Measurements from ENCODE around the gene LRRTM3.

Gene LRRTM3

DNA sequence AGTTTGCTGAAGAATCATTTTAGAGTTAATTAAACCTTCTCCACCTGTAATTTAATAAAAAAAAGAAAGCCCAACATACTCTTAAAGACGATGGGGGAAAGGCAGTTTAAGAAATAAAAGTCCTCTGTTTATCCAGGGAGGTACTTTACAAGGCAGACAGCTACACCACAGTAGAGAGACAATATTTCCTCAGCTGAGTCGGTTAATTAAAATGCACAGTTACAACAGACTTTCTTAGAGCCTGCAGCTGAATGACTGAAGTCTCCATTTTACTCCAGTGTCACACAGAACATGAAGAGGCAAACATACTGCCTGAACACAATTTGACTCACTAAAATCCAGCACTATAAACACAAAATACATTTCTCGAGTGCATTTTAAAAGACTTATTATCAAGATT is 15.1 kb downstream of the LRRTM3 start:
- no peak for DNase-seq

DNA sequence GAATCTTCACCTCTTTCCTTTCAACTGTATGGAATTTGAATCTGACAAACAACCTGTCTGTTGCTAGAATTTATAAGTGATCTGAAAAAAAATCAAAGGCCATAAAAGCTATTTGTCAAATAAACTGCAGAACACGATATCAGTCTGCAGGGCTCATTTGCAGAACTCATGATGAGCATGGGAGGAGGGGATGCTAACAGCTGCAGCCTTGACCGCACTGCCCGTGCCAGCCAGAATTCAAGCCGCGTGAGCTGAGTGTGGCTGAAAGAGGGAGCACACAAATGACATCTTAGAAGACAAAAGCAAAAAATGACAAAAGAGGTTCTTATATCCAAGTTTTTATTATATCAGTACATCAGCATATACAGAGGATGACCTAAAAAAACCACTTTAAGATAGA is 15.7 kb downstream of the LRRTM3 start:
- DNase-seq, result no peak

DNA sequence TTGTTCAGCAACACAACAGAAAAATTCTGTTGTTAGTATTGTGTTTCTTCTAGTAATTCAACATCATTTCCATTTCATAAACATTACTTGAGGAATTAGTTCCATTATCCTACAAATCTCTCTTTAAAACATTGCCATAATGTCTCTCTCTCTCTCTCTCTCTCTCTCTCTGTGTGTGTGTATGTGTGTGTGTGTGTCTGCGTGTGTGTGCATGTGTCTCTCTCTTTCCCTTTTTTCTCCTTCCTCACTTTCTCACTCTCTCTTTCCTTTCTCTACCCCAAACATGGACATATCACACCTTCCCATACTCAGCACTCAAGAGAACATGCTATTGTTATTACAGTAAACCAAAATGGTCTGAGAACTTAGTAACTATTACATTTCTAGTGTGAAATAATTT is 16.6 kb downstream of the LRRTM3 start:
- DNase-seq, result no peak

DNA sequence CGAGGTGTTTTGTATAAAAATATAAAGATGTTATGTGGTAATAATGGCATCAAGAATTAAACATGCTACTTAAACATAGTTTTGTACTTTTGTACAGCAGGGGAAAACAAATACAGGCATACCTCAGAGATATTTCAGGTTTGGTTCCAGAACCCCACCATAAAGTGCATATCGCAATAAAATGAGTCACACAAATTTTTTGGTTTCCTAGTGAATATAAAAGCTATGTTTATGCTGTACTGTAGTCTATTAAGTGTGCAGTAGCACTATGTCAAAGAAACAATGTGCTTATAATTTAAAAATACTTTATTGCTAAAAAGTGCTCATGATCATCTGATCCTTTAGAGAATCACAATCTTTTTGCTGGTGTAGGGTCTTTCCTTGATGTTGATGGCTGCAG is 17.8 kb downstream of the LRRTM3 start:
- no peak for DNase-seq

DNA sequence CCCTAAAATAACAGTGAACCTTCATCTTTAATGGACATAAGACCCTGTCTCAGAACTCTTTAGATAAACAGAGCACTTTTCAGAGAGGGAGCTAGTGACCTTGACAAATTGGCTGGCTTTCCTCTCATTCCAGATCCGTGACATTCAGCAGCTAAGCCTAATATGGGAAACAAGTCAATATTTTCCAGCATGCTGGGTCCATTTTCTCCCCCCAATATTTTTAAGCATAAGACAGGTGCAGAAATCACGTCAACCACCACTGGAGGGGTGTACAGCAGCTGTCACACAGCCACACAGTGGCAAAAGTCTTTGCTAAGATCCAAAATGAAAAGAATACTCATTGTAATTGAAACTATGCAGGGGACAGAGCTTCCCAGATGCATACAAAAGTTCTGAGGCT is 26.1 kb downstream of the LRRTM3 start:
- DNase-seq, result no peak

DNA sequence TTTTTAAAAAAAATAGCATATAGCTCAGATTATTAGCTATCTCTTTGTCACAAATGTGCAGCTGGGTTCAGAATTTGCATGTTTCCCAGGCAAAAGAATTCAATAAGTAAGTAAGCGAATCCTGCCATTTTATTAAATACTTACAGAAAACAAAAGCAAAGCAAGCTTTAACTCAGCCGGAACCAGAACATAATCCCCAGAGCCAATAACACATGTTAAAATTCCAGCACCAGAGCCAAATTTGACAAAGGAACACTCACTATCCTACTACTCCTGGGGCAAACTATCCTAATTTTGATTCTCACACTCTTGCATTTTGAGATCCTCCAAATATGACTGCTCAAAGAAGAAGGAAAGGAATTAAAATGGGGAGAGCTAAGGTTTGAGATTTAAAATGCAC is 32.6 kb downstream of the LRRTM3 start:
- no peak for DNase-seq

DNA sequence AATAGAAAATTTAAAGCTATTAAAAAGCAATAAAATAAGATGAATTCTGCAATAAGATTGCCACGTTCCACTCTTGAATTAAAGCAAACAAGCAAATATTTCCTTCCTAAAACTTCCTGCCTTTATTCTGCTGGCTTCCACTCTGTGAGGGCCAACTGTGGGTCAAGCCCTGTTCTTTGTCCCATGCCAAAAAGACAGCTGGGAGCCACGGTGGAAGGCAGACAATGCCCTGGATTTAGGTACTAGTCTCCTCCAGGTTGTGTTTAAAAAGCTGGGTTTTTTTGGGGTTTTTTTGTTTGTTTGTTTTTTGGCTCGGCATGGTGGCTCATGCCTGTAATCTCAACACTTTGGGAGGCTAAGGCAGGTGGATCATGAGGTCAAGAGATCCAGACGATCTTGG is 39.1 kb downstream of the LRRTM3 start:
- DNase-seq, result no peak

DNA sequence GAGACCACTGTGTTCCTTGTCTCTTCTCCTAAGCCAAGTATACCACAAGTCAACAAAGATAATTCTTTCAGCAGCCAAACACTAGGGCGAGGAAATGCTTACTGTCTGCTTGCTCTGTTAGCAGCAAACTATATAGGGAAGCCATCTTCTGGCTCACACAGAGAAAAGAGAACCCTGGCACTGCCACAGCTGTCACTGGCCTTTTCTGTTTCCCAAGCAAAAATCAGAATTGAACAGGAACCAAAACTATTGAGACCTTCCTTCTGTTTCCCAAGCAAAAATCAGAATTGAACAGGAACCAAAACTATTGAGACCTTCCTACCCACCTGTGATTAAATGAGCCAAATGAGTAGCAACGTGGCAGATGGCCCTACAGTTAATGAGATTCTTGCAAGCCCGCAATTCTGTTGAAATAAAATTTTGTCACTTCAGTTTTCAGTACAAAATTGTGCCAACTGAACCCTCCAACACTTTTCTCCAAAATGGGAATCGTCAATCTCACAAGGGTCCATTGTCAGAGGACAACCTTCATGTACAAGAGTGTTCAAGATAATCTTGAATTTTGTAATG is 54.5 kb downstream of the LRRTM3 start:
- DNase-seq, result no peak

DNA sequence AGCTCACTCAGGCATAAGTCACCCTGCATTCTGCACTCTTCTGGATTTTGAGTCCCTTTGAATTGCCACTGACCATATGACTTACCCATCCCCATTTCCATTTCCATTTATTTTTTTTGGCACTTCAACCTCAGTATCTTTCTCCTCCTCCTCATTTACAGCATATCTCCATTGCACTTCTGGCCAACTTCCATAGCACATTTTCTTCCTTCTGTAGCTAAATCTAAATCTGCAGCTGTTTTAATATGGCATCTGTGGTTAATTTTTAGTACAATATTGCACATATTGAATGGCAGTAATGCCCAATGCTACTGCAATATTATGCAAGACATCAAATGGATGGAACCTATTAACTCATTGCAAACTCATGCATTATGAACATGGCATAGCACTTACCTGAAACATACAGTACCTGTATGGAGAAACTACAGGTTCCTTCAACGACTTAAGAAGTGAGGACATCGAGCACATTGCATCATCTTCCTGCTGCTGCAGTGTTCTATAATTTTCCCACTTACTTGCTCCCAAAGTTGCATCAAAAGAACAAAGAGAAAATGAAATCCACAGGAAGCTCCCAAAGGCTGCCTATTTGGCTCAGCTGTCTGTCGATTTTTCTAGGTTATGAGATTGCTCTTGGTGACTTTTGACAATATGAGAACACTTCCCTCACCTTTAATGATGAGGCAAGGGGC is 55.7 kb downstream of the LRRTM3 start:
- no peak for DNase-seq

DNA sequence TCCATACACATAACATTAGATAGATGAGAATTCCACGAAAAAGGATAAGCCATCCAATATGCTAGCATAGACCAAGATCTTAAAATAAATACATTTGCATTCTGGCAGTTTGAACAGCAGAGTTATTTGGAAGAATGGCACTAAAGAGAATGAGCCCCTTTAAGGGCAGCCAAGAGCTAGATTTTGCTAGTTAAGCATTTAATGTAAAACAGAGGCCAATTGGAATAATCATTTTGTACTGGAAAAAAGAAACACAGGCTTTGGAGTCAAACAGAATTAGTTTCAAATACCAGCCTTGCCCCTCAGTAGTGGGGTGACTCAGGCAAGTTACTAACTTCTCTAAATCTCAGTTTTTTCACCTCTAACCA is 56.2 kb downstream of the LRRTM3 start:
- no peak for DNase-seq

DNA sequence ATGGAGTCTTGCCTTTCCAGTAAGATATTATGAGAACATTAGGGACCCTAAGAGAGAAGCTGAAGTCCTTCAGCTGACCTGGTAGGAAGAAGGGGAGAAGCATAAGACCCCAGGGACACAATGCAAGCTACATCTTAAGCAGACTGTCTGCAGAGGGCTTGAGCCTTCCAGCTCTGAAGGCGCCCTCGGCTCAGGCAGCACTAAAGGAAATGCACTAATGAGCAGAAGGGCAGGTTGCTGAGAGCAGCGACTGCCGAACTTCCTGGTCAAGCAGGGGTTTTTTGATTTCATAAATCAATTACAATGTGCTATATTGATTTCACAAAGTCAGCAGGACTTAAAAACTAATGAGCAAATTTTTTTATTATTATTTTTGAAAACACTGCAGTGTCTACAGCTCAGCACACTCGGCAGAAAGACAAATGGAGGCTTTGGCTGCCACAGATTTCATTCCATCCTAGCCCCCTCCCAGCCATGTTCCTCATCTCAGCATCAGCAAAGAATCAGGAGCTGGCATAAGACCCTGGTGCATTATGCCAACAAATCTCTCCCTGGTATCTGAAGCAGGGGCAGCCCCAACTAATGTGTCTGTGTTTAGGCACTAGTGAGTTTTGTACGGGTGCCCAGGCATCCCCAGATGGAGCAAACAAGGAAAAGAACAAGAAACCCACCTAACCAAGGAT is 57.1 kb downstream of the LRRTM3 start:
- no peak for DNase-seq

DNA sequence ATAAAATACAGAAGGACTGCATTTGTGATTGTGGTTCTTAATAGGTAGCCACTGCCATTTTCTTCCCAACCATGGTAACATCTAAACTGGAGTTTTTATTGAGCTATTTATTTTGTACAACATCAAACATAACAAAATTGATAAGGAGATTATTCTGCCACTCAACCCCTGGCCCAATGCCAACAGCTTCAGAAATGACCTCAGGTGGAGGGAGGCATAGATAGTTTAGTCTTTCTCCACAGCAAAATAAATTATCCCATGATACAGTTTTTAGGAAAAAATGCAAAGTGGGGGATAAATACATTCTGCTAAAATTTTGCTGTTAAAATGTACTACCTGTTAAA is 57.6 kb downstream of the LRRTM3 start:
- no peak for DNase-seq

DNA sequence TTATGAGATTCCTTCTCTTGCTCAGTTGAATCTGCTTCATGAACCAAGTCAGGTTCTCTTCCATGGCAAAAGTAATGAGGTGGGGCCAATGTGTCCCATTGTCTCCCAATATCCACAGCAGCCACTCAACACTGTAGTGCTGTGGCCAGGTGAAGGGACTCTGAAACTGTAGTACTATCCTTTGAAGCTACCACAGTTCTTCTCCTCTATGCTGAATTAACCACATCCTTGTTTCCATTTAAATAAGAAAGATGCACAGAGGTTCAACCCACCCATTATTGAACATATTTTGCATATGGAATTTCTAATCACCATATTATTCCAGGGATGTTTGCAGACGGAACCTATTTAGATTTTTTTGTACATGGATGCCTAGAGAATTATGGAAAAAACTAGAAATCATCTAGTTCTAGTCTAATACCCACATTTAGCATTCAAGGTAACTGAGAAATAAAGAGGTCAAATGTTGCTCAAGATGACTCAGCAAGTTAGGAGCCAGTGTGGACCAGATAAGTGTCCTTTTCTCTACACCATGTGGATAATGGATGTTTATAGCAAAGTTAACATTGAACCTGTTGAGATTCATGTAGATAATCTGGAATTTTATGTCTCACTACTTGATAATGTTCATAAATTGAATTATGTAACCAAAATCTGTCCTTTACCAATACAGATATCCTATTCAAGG is 64.5 kb downstream of the LRRTM3 start:
- DNase-seq, result no peak

DNA sequence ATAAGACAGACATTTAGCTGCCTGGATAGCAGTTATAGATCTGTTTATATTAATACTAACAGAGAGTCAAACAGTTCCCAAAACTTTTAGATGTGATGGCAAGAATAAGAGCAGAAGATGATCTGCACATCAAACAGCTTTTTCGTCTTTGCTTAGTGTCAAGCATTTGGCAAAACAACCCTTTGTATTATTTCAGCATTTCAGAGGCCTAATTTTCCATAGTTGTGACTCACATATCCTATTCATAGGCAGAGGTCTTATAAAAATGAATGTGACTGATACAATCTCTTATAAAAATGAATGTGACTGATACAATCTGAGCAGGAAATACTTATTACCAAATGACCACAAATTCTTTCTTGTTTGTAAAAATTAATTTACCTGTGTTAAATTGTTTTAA is 71.2 kb downstream of the LRRTM3 start:
- DNase-seq, result no peak

DNA sequence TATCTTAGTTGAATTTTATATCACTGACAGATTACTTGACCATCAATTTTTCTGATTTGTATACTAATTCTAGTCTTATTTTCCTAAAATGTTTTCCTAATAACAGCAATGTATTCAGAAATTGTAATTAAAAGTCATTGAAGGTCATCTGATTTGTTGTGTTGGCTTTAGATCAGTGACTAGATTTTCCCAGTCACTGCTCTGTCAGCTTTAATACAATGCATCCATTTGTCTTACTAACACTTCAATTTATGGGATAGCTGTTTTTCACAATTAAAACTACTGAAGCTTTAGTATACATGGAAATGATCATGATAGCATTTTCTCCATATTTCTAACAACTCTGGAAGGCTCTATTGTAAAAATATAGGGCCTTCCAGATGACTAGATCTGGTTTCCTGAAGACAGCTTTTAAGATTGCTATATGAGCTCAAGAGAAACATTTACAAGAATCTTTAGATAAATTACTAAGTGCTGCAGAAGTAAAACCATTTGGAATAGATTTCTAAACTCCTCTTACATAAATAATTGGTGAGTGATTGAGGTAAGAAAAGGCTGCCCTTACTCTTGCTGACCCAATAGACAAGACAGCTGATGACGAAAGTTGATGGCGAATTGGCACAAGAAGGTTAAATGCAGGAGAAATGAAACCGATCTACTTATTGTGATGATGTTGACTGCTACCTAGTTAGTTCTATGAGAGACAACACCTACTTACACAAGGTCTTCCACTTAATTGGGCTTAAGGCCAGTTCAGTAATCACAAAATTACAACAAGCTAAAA is 74.1 kb downstream of the LRRTM3 start:
- DNase-seq, result no peak

DNA sequence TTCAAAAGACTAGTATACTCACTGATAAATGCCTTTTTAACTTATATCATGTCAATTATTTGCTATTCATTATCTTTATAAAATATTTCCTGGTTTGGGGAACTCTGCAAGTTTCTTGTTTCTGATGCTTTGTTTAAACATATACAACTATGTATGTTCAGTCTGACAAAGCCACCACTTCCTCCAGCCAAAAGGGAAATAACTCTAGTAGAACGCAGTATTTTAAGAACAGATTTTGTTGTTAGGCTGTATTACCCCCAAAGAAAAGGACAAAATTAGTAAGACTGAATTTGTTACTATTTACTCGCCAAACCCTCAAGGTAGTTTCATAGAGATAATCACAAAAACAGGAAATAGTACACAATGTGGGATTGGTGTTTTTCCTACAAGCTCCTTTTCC is 78.9 kb downstream of the LRRTM3 start:
- no peak for DNase-seq

DNA sequence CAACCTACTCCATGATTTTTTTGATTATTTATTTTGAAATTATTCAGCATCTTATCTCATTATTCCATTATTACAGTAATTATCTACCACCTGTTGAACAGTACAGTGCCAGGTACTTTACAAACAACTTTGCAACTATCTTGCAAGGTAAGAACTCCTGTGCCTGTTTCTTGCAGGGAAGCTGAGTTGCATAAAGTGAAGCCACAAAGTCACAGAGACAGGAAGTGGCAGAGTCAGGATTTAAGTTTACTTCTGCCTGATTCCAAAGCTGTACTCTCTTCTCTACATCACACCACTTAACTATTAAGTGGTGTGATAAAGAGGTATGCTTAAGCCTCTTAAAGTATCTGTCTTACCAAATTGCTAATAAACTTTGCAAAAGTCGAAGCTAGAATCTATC is 80.1 kb downstream of the LRRTM3 start:
- no peak for DNase-seq

DNA sequence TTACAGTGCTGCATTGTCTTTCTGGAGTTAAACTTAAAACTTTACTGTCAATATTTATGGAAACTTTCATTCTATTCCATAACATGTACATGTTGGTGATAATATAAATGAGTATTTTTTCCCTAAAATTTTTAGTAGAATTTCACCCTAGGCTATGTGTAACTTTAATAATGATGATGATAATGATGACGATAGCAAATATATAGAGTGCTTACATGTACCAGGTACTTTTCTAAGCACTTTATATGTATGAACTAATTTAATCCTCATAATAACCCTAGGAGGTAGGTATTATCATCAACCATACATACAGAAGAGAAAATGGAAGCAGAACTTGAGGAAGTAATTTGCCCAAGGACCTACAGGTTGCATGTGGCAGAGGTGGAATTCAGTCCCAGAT is 85.6 kb downstream of the LRRTM3 start:
- DNase-seq, result no peak

DNA sequence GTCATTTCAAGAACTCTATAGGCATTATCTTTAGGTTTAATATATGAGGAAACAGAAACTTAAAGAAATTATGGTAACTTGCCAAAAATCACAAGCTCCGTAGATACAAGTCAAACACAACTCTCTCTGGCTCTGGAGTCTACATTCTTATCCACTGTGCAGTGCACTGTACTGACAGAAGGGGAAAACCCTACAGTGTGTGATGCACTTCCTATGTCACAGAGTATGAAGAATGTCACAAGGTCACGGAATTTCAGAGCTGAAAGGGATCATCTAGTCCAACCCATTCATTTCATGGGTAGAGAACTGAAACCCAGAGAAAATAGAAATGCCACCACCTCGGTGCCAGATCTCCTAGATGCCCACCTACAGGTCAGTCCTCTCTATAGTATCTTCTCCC is 86.1 kb downstream of the LRRTM3 start:
- no peak for DNase-seq

DNA sequence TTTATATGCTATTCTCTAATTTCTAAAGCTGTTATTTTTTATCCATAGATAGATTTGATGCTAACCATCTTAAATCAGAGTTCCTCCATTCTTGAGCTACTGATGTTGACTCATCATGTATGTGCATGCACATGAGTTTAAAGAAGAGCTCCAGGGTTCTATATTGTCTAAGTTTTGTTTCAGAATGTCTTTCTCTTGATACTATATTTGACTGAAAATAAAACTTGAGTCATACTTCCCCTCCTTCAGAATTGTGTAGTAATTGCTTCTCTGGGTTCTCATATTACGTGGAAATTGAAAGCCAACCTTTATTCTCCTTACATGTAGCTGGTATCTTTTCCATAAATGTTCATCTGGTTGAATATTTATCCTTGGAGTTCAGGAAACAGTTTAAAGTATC is 89.4 kb downstream of the LRRTM3 start:
- DNase-seq, result peak; percentile 46

DNA sequence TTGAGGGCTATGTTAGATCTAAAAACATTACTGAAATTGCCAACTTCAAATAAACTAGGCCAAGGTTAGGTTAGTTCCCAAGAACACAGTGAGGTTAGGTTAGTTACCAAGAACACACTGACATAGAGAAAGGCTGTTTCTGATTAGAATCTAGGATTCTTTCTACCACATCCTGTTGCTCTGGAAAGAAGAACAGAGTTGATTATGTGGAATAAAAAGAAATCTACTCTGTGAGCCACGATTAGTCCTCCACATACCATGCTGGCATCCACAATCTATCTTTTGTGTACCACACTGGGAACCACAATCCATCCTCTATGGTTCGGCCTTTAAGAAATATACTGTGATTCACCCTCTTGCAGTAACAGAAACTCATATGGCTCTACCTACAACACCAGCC is 91.4 kb downstream of the LRRTM3 start:
- no peak for DNase-seq

DNA sequence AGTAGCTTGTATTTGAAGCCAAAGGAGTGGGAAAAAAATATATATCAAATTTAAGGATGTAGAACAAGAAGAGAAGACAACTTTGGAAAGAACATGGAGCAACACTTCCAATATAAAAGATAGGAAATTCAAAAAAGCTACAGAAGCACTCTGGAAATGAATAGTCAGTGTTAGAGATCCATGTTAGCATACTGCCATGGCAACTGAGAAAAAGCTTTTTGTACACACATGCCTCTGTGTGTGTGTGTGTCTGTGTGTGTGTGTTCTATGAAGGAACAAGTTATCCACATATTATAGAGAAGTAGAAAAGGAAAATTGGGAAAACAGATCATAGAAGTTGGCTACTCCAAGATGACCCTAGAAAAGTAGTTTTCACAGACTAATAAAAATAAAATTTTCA is 96.3 kb downstream of the LRRTM3 start:
- DNase-seq, result no peak

DNA sequence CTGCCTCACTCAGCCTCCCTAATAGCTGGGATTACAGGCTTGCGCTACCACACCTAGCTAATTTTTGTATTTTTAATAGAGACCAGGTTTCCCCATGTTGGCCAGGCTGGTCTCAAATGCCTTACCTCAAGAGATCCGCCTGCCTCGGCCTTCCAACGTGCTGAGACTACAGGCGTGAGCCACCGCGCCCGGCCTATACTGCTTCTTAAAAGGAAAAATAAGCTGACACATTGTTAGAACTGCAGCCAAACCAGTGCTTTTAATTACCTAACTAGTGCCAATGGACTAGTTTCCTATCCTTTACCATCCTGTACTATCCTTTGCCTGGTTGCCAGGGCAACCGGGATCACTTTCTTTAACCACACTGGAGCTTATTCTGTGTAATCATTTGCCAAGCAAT is 108.0 kb downstream of the LRRTM3 start:
- no peak for DNase-seq

DNA sequence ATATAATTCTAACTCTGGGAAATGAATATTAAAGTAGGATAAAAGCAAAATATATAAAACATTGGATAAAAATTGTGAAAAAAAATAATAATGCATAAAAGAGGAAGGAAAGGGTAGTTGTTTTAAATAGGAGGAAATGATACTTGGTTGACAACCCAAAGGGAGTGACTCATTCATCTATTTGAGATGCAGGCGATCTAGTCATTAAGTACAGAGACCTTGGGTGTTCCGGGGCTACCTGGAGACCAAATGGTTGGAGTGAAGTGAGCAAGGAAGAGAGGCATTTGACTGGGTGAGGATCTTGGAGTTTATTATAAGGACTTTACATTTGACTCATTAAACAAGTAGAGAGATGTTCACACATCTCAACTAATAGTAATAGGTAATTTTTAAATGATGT is 111.0 kb downstream of the LRRTM3 start:
- no peak for DNase-seq
